HEK293 (cell line): ENCODE measurements around the gene SUMF1.

Experiments
- ZFP3 ChIP-seq: fragments of 450-650 bp; formaldehyde crosslinking; IDR thresholded peaks from 2 replicates; pipeline ENCODE4 v1.5.1; 2016; ENCODE audit warnings: low read depth, missing biosample characterization, missing genetic modification characterization
- ZNF140 ChIP-seq: fragments of 450-650 bp; formaldehyde crosslinking; IDR thresholded peaks from 2 replicates; pipeline ENCODE4 v1.5.1; 2016; ENCODE audit warnings: missing biosample characterization, missing genetic modification characterization
- ZNF24 ChIP-seq: fragments of 450-650 bp; formaldehyde crosslinking; IDR thresholded peaks from 2 replicates; pipeline ENCODE4 v1.5.1; 2016; ENCODE audit warnings: missing biosample characterization, missing genetic modification characterization
- ZNF335 ChIP-seq: fragments of 450-650 bp; formaldehyde crosslinking; conservative IDR thresholded peaks from 2 replicates; pipeline ENCODE4 v1.5.1; 2016; ENCODE audit warnings: missing biosample characterization, missing genetic modification characterization
- TF ChIP-seq, protein P1 (sequence below): fragments of 450-650 bp; formaldehyde crosslinking; IDR thresholded peaks from 2 replicates; pipeline ENCODE4 v1.5.1; 2016; ENCODE audit warnings: missing biosample characterization, missing genetic modification characterization, low read depth
- TF ChIP-seq, protein P2 (sequence below): fragments of 450-650 bp; formaldehyde crosslinking; IDR thresholded peaks from 2 replicates; pipeline ENCODE4 v1.5.1; 2016; ENCODE audit warnings: missing biosample characterization, missing genetic modification characterization

DNA sequence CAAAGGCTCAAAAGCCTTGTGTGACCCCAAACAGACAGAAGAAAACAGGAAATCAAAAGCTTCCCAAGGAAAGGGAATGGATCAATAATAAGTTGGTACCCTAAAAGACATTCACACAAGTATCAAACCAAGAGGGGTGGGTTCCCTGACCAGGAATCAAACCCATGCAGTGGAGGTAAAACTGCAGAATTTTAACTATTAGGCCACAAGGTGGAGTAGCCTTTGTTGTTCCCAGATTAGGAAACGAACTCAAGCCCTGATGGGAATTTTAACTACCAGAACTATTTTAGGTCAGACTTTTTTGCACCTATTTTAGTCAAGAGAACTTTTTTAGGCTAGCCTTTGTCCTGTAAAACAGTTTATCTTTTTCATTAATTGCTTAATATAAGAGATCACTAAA lies 132.5 kb downstream of the SUMF1 start:
- no peak for TF ChIP-seq ZNF24 (tag by site-specific recombination)
- TF ChIP-seq ZNF335 (tag by site-specific recombination): no peak
- no peak for TF ChIP-seq ZNF140
- TF ChIP-seq, protein P1, sequence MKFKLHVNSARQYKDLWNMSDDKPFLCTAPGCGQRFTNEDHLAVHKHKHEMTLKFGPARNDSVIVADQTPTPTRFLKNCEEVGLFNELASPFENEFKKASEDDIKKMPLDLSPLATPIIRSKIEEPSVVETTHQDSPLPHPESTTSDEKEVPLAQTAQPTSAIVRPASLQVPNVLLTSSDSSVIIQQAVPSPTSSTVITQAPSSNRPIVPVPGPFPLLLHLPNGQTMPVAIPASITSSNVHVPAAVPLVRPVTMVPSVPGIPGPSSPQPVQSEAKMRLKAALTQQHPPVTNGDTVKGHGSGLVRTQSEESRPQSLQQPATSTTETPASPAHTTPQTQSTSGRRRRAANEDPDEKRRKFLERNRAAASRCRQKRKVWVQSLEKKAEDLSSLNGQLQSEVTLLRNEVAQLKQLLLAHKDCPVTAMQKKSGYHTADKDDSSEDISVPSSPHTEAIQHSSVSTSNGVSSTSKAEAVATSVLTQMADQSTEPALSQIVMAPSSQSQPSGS (tag by site-specific recombination): no peak
- TF ChIP-seq, protein P2, sequence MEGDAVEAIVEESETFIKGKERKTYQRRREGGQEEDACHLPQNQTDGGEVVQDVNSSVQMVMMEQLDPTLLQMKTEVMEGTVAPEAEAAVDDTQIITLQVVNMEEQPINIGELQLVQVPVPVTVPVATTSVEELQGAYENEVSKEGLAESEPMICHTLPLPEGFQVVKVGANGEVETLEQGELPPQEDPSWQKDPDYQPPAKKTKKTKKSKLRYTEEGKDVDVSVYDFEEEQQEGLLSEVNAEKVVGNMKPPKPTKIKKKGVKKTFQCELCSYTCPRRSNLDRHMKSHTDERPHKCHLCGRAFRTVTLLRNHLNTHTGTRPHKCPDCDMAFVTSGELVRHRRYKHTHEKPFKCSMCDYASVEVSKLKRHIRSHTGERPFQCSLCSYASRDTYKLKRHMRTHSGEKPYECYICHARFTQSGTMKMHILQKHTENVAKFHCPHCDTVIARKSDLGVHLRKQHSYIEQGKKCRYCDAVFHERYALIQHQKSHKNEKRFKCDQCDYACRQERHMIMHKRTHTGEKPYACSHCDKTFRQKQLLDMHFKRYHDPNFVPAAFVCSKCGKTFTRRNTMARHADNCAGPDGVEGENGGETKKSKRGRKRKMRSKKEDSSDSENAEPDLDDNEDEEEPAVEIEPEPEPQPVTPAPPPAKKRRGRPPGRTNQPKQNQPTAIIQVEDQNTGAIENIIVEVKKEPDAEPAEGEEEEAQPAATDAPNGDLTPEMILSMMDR (tag by site-specific recombination): no peak
- no peak for TF ChIP-seq ZFP3
